OCI-LY3 (cell line): ENCODE measurements around the gene KLHL2.
"Not testable (repeated sequence)": the region's sequence is repeated elsewhere in the genome, so short reads cannot be mapped to it uniquely, and the experiment has no call there.

Source experiments
- H2AFZ ChIP-seq: fragments of 200-600, 300-600 bp; shearing (Covaris generic); 2 replicates; pipeline ENCODE4 v1.6.0; 2014; ENCODE audit warnings: antibody characterized with exemption, low read depth, low read length
- H3K27ac ChIP-seq: fragments of 200-600, 300-600 bp; sonication (generic); 2 replicates; pipeline ENCODE4 v1.5.1; 2014; ENCODE audit warnings: mild to moderate bottlenecking, low read length, moderate library complexity, mixed read lengths
- H3K27me3 ChIP-seq: fragments of 200-600, 300-600 bp; sonication (generic); 2 replicates; pipeline ENCODE4 v1.6.1; 2014; ENCODE audit warnings: low read depth, low read length, mixed read lengths
- H3K36me3 ChIP-seq: fragments of 200-600, 300-600 bp; sonication (generic); replicated peaks from 2 replicates; pipeline ENCODE3; 2014; ENCODE audit warnings: low read depth, low read length, mixed read lengths
- H3K4me1 ChIP-seq: fragments of 300-600, 200-600 bp; sonication (generic); 2 replicates; pipeline ENCODE4 v1.6.1; 2014; ENCODE audit warnings: low read length, mixed read lengths
- H3K4me2 ChIP-seq: fragments of 200-600, 300-600 bp; sonication (generic); 2 replicates; pipeline ENCODE4 v1.6.1; 2014; ENCODE audit warnings: low read length, mixed read lengths
- H3K4me3 ChIP-seq: fragments of 300-600, 200-600 bp; sonication (generic); 2 replicates; pipeline ENCODE4 v1.5.1; 2014; ENCODE audit warnings: antibody characterized with exemption, mild to moderate bottlenecking, low read length, moderate library complexity
- H3K79me2 ChIP-seq: fragments of 300-600, 200-600 bp; shearing (Covaris generic); 2 replicates; pipeline ENCODE4 v1.6.1; 2014; ENCODE audit warnings: mild to moderate bottlenecking, low read length, mixed read lengths
- H3K9ac ChIP-seq: fragments of 300-600, 200-600 bp; shearing (Covaris generic); 2 replicates; pipeline ENCODE4 v1.6.0; 2014; ENCODE audit warnings: mild to moderate bottlenecking, low read length, moderate library complexity
- H3K9me3 ChIP-seq: fragments of 200-600, 300-600 bp; shearing (Covaris generic); 2 replicates; pipeline ENCODE4 v1.6.1; 2014; ENCODE audit warnings: low read length, mixed read lengths; ENCODE audit not compliant: insufficient read depth
- H4K20me1 ChIP-seq: fragments of 200-600, 300-600 bp; sonication (generic); 2 replicates; pipeline ENCODE4 v1.6.1; 2016; ENCODE audit warnings: low read length, mixed read lengths; ENCODE audit not compliant: insufficient read depth
- EZH2phosphoT487 ChIP-seq: fragments of 200-600 bp; shearing (Covaris generic); IDR thresholded peaks from 2 replicates; pipeline ENCODE4 v1.6.1; 2018; ENCODE audit warnings: antibody characterized with exemption, mixed run types, low read depth
- TF ChIP-seq, protein P1 (sequence below): fragments of 200-600, 300-600 bp; sonication (generic); IDR thresholded peaks from 2 replicates; pipeline ENCODE4 v1.5.1; 2014; ENCODE audit warnings: antibody characterized with exemption, low read length, low read depth

The KLHL2 gene

DNA sequence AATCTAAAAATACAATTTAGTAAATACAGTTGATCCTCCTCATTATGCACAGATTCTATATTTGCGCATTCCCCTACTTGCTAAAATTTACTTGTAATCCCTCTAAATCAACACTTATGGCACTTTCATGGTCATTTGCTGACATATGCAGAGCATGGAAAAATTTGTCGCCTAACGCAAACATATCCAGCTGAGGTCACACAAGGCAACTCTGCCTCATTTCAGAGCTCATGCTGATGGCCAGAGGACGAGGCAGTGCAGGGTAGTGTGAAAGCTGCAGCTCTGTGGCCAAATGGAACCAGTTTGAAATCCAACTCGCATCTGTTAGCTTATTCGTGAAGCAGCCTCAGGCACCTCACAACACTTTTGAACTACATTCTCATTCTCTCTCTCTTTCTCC, 39.7 kb upstream of the KLHL2 start:
- Histone ChIP-seq H3K27me3 (peaks cover 4% of the 10 kb centered on the region; the same call in 1 of the 2 replicates), H2AFZ (no peak overlapping the region), H3K4me1 (no peaks in the 10 kb centered on the region), H3K27ac (no peak overlapping the region), H3K36me3 (no peaks in the 10 kb centered on the region), H3K4me2 (no peak overlapping the region), H3K4me3 (no peak overlapping the region), H3K79me2 (no peaks in the 10 kb centered on the region), H3K9me3 (no peaks in the 10 kb centered on the region), H3K9ac (no peak overlapping the region), H4K20me1 (no peaks in the 10 kb centered on the region)
- no peak for TF ChIP-seq EZH2phosphoT487
- TF ChIP-seq, protein P1, sequence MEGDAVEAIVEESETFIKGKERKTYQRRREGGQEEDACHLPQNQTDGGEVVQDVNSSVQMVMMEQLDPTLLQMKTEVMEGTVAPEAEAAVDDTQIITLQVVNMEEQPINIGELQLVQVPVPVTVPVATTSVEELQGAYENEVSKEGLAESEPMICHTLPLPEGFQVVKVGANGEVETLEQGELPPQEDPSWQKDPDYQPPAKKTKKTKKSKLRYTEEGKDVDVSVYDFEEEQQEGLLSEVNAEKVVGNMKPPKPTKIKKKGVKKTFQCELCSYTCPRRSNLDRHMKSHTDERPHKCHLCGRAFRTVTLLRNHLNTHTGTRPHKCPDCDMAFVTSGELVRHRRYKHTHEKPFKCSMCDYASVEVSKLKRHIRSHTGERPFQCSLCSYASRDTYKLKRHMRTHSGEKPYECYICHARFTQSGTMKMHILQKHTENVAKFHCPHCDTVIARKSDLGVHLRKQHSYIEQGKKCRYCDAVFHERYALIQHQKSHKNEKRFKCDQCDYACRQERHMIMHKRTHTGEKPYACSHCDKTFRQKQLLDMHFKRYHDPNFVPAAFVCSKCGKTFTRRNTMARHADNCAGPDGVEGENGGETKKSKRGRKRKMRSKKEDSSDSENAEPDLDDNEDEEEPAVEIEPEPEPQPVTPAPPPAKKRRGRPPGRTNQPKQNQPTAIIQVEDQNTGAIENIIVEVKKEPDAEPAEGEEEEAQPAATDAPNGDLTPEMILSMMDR = no peak

DNA sequence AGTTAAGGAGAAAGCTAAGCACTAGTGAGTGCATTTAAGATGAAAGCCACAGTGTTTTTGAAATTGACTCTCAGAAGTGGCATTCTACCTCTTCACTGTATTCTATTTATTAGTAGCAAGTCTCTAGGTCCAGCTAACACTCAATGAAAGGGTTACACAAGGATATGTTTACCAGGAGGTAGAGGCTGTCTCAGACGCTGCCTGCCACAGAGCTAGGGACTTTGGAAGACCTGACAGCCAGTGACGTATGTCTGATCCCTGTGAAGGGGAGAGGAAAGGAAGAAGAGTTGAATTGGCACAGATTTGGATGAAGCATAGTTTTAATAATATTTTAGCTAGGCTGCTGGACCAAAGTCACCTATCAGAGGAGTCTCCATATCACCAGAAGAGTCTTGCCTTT, 36.5 kb upstream of the KLHL2 start:
- Histone ChIP-seq H4K20me1 (no peaks in the 10 kb centered on the region), H3K4me3 (no peak overlapping the region), H3K4me2 (no peak overlapping the region), H3K27ac (no peak overlapping the region), H3K79me2 (no peaks in the 10 kb centered on the region), H3K4me1 (no peaks in the 10 kb centered on the region), H3K36me3 (no peaks in the 10 kb centered on the region), H3K27me3 (peaks cover 4% of the 10 kb centered on the region; the same call in 1 of the 2 replicates), H2AFZ (no peak overlapping the region), H3K9me3 (no peaks in the 10 kb centered on the region), H3K9ac (no peak overlapping the region)
- TF ChIP-seq EZH2phosphoT487 = no peak
- TF ChIP-seq, protein P1 = no peak

- not testable (repeated sequence) for H4K20me1 ChIP-seq, H3K9ac ChIP-seq, H3K36me3 ChIP-seq, H3K9me3 ChIP-seq, H3K79me2 ChIP-seq, H3K27me3 ChIP-seq, H3K27ac ChIP-seq, H2AFZ ChIP-seq, H3K4me2 ChIP-seq, H3K4me3 ChIP-seq
- peaks cover 12% of the 10 kb centered on the region for H3K4me1 ChIP-seq
Measured at GRCh38 chr4:165175470-165175869, 31.9 kb upstream of the KLHL2 start.

GRCh38 chr4:165175879-165176278, 31.5 kb upstream of the KLHL2 start:
- Histone ChIP-seq H3K9me3 (no peaks in the 10 kb centered on the region), H3K27ac (no peak overlapping the region), H3K27me3 (no peaks in the 10 kb centered on the region), H3K36me3 (no peaks in the 10 kb centered on the region), H3K4me1 (peaks cover 12% of the 10 kb centered on the region), H2AFZ (no peak overlapping the region), H3K79me2 (no peaks in the 10 kb centered on the region), H3K4me3 (no peak overlapping the region), H3K4me2 (no peak overlapping the region), H4K20me1 (no peaks in the 10 kb centered on the region), H3K9ac (no peak overlapping the region)
- TF ChIP-seq, protein P1 = no peak
- no peak for TF ChIP-seq EZH2phosphoT487
